Measurements from ENCODE around the gene S100A1.

S100A1 gene

DNA sequence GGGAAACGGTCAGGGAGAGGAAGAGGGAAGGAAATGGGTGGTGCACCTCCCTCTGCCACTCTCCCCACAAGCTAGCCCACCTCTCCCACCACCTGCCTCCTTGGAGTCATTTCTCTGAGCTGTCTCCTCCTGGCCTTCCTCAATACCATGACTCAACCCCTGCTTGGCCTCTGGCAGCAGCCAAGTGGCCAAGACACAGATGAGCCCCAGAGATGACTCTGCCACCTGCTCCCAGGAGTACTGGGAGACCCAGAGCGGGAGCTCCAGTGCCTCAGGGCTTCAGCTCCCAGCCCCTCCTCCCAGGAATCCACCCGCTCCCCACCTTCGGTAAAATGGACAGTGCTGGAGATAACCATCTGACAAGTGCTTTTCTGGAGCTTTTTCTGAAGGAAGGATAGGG, 17.9 kb upstream of the S100A1 start:
- no peak for DNase-seq (ENCODE audit: extremely low read depth in 1 of 2, low read depth in 1 of 2)

DNA sequence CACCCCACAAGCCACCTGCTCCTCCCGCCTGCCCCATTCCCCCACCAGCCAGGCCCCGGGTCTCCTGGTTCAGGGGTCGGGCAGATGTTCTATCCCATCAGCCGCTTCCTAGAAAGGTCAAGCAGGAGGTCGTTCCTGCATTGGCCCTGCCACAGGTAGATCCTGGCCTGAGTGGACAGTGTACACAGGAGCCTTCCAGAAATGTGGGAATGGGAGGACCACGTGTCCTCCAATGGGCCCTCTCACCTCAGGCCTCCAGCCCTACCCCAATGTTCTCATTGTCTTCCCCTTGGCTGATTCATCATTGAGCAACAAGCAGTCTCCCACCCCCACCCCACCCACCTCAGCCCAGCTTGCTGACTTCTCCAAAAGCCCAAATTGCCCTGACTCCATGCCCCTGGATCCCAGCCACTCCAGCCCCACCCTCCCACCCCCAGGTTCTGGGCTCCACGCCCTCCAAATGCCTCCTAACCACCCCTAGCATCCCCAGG, 17.4 kb upstream of the S100A1 start:
- no peak for DNase-seq (ENCODE audit: extremely low read depth in 1 of 2, low read depth in 1 of 2)

DNA sequence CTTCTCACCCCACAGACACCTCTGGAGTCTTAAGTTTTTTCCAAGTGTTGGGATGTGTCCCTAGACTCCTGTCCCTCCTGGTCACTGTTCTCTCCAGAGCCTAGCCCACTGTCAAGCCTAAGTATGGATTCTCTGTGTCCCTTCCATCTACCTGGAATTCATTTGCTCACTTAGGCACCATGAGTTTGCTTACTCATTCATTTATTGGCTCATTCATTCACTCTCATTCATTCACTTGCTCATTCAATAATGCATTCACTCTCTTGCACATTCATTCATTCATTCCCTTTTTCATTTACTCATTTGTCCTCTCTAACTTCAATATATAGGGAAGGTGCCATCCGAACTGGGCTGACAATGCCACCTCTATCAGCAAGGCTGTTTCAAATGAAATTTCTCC, 16.9 kb upstream of the S100A1 start:
- DNase-seq (ENCODE audit: extremely low read depth in 1 of 2, low read depth in 1 of 2) = no peak

DNA sequence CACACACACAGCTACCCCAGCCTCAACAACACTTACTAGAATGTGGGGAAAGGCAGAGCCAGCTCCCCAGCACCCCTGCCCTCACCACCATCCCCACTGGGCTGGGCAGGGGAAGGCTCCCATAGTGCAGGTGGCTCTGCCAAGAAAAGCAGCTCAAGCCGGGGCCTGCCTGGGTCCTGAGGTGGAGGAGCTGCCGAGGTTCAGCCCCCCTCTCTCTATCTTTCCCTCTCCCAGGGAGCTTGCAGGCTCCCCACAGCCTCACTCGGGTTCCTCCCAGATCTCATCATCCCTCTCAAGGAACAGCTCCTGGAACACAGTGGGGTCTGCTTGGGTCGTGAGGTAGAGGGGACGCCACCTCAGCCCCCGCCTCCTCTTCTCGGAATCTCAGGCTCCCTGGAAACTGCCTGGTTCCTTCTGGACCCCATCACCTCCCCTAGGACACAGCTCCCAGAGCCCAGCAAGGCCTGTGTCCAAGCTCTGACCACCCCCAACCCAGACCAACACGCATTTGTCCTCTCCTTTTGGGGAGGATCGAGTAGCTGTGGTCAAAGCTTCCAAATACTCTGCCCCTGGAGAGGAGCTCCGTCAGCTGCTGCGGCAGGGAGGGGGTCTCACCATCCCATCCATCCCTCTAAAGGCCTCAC, 16.0 kb upstream of the S100A1 start:
- no peak for DNase-seq (ENCODE audit: extremely low read depth in 1 of 2, low read depth in 1 of 2)

DNA sequence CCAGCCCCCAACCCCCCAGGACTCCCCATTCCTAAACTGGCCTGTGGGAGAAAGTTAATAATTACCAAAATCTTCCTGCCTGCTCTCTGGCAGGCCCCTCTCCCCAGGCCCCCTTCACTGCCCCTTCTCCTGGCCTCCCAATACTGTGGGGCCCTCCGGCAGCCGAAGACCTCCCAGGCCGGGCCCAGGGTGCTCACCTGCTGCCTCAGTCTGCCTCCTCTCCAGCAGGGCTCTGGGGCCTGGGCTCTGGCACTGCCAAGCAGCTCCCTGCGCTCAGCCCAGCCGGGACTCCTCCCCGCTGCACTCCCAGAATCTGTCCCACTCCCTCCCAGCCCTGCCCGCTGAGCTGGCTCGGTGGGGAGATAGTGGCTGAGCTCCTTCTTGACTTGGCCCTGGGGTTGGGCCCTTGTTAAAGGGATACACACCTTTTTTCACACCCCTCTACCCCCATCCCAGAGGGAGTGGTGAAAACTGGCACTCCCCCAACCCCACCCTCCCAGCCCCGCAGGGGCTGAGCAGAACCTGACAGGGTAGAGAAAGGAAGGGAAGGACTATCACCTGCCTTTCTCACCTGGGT, 15.4 kb upstream of the S100A1 start, which contains the start of gene S100A16:
TSS of gene S100A16 (minus strand) at position 383 of the 577 bp plus-strand sequence. CDS start 4,986 bp downstream, outside the sequence.
- DNase-seq (ENCODE audit: extremely low read depth in 1 of 2, low read depth in 1 of 2) = no peak

DNA sequence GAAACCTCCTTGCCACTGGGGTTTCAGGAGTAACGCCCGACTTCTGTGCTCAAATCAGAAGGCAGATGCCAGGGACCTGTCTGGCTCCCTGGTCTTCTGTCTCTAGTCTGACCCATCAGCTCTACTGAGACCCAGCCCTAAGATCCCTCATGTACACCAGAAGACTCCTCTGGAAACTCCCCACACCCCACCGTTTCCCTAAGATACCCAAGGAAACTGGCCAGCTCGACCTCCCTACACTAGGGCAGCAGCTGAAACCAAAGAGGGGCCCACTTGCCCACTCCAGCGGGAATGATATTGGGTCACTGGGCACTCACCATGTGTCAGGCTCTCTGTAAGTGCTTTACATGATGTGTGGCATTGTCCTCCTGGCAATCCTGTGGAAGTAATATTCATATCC, 14.8 kb upstream of the S100A1 start:
- no peak for DNase-seq (ENCODE audit: extremely low read depth in 1 of 2, low read depth in 1 of 2)

DNA sequence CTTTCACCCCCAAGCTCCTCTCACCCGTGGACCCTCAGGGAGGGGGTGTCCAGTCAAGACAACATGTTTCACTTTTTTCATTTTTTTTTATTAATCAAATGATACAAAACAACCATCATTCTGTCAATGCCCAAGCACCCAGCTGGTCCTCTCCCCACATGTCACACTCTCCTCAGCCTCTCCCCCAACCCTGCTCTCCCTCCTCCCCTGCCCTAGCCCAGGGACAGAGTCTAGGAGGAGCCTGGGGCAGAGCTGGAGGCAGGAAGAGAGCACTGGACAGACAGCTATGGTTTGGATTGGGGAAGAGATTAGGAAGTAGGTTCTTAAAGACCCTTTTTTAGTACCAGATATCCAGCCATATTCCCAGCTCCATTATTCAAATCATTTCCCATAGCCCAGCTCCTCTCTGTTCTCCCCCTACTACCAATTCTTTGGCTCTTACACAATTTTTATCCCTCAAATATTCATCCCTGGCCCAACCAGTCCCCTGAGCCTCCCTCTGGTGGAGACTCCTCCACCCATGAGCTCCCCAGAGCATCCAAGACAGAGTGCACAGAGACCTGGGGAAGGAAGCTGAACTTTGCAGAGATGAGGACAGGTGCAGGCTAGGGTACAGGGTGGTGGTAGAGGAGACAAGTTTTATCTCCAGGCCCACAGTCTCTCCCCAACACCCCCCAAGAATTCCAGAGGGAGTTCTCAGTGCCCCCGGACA, 13.9 kb upstream of the S100A1 start:
- no peak for DNase-seq (ENCODE audit: extremely low read depth in 1 of 2, low read depth in 1 of 2)

DNA sequence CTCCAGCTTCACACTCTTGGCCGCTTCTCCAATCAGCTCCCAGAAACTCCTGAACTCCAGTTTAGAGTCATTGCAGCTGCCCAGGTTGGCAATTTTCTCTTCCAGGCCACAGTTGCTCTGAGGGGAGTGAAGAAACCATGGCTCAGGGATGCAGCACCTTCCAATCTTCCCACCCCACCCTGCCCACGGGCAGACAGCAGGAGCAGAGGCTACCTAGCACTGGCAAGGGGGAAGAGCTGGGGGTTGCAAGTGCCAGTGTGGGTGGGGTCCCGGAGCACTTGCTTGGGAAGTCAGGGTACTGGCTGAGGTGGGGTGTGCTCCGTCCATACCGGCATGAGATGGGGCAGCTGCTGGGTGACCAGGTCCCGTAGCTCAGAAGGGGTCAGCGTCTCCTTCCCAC, 13.3 kb upstream of the S100A1 start:
- DNase-seq (ENCODE audit: extremely low read depth in 1 of 2, low read depth in 1 of 2) = no peak

DNA sequence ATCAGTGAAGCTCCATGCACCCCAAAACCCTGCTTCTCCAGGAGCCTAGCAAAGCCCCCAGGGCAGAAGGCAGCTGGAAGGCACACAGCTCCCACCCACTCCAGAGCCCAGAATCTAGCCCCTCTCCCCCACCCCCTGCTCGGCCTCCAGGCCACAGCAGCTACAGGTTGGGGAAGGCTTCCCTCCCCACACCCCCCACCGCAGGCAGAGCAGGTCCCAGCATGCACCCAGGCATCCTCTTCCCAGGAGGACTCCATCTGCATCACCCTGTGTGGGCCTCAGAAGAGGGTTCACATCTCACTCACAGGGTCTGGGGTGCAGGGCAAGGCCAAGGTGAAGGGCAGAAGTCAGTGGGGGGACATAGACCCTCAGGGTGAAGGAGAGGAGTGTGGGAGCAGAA, 12.8 kb upstream of the S100A1 start:
- no peak for DNase-seq (ENCODE audit: extremely low read depth in 1 of 2, low read depth in 1 of 2)

DNA sequence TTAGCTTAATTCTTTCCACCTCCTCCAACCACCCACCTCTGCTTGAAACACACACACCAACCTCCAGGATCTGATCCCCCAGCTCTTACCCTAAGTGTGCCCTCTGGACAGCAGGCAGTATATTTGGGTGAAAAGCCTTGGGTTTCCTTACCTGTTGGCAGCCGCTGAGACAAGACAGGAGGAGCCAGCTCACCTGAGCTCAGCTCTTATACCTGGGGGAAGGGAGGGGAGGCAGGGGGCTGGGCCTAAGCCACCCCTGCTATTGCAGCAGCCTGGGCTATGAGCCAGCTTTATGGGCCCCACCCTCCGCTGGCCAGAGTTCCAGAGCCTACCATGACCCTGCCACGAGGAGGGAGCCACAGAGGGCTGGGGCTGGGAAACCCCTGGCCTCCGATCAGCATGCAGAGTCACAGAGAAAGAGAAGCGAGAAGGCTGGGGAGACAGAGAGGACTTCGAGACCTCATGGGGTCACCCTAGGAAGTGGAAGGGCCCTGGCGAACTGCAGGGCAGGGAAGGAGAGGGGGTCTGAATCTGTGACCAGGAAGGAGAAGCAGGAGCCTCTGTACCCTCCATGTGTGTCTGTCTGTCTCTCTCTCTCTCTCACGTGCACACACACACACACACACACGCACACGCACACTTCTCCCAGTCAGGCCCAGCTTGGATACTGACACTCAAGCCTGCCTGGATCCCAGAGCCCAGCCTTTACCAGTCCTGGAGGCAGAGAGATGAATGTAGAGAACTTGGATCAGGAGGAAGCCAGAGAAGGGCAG, 11.9 kb upstream of the S100A1 start, which contains the start of gene S100A14:
TSS of gene S100A14 (minus strand) at position 182 of the 773 bp plus-strand sequence. CDS start 467 bp downstream, outside the sequence.
- DNase-seq (ENCODE audit: extremely low read depth in 1 of 2, low read depth in 1 of 2) = no peak

DNA sequence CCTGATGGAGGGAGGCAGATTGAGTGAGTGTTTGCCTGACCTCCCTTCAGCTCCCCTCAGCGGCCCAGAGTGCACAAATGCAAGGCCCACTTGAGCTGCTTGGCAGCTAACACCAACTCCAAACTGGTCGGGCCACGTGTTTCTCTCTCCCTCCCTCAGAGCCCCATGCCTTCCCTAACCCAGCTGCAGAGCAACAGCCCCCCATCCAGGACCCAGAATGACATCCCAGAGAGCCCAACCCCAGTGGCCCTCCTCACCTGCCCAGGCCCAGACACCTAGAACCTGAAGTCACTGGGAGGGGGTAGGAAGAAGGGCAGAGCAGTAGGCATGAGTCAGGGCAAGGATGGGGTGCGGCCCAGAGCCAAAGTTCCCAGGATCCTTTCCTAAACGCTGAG, 11.3 kb upstream of the S100A1 start:
- no peak for DNase-seq (ENCODE audit: extremely low read depth in 1 of 2, low read depth in 1 of 2)

DNA sequence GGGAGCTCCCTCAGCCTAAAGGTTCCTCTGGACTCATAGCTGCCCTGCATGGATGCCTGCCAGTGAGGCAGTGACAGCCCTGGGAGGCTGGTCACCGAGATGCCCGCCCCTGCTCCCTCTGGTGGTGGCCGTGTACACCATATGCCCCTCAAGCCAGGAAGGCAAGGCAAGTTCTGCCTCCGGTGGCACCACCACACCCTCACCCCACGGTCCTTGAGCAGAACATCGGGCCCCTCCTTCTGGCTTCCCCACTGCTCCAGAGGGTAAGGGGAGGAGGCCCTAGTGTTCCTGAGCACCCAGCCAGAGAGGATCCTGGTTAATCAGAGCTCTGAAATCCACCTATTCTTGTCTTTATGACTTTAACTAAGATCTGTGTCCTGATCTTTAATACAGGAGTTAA, 10.6 kb upstream of the S100A1 start:
- DNase-seq (ENCODE audit: extremely low read depth in 1 of 2, low read depth in 1 of 2) = peak in 1 of 2 donors; percentile 24

DNA sequence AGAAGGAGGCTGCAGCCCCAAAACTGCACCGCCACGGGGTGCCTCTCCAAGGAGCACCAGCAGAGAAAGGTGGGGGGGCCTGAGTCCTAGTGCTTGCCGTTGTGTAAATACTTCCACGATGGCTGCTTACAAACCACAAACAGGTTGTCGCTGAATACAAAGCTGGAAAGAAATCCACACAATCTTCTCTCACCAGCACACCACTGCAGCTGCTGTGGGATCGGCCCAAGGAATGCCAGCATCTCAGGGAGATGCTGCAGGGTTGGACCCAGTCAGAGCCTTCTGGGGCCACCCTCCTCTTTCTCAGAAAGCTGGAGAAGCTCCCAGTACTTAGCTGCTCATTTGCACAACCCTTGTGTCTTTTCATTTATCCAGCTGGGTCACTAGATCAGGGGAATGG, 9.1 kb upstream of the S100A1 start:
- DNase-seq (ENCODE audit: extremely low read depth in 1 of 2, low read depth in 1 of 2) = no peak

DNA sequence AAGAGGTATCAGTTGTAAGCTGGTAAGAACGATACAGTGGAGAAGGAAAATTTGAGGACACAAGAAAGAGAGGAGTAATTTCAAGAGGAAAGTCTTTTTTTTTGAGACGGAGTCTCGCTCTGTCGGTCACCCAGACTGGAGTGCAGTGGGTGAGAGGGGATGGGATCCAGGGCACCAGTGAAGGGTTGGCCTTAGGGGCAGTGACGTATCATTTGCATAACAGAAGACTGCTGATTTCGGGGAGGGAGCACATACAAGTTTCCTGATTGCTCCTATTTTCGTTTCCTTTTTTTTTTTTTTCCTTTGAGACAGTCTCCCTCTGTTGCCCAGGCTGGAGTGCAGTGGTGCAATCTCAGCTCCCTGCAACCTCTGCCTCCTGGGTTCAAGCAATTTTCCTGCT, 5.1 kb upstream of the S100A1 start:
- DNase-seq (ENCODE audit: extremely low read depth in 1 of 2, low read depth in 1 of 2) = no peak

DNA sequence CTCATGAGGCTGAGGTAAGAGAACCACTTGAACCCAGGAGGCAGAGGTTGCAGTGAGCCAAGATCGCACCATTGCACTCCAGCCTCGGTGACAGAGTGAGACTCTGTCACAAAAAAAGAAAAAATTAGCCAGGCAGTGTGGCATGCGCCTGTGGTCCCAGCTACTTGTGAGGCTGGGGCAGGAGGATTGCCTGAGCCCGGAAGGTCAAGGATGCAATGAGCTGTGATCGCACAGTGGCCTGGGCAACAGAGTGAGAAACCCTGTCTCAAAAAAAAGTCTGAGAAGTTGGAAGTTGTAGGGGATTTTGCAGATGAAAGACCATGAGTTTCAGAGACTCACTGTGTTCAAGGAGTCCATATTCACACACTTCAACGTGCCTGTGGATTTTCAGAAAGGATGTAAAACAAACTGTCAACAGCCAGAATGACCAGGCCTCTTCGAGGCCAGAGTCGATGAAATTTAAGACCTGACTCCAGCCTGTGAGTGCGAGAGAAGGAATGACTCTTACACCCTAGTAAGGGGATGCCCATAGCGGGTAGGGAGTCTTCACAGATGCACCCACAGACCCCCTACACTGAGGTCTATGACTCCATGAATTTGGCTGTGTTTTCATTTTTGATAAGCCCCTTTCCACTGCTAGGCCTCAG, 3.1 kb upstream of the S100A1 start:
- no peak for DNase-seq (ENCODE audit: extremely low read depth in 1 of 2, low read depth in 1 of 2)

DNA sequence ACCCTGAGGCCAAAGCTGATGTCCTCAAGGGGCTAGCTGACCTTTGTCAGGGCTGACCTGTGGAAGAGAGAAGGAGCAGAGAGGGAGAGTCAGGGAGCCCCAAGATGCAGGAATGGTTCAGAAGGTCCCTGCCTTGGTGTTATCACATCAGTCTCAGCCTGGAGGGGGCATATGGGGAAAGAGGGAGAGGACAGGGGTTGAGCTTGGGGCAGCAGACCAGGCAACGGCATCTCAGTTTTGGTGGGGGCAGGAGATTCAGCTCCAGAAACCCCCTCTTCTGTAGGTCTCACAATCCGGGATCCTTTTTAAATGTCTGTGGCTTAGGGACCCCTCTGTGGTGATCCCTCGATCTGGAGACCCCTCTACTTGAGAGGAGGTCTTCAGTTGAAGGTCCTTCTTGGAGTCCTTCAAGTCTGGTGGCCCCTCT, 1.7 kb upstream of the S100A1 start:
- no peak for DNase-seq (ENCODE audit: extremely low read depth in 1 of 2, low read depth in 1 of 2)

DNA sequence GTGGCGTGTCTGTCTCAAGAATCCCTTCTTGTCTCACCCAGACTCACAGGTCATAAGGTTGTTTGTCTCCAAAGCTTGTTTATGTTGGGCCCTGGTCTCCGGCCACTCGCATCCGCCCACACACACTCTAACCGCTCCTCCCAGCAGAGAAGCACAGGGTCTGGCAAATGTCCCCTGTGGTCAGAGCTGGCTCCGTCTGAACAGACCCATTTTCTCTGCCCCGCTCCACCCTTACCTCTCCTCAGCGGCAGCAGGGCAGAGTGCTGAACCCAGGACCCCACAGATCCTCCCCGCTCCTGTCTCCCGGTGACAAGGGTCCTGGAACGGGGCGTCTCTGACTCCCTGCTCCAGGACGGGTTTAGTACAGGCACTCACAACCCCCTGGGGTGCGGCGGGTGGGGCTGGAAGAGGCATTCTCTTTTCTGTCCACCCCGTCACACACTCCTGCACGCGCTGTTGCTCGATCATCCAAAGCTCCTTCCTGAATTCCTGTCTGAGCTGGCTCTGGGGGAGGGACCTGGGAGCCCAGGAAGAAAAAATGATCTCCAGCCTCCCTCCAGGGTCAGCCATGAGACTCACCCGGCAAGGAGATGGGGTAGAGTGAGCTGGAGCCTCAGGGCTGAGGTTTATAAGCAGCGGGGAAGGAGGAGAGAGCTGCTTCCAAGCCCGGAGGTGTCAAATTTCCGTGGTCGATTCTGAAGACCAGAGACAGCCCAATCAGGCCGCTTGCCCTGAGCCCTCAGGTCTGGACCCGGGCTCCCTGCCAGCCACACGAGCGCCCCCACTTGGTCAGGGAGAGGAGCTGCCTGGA, 1.1 kb upstream of the S100A1 start, which contains the start of gene S100A13:
TSS of gene S100A13 (minus strand) at position 602 of the 811 bp plus-strand sequence. CDS start 1,033 bp downstream, outside the sequence.
- DNase-seq (ENCODE audit: extremely low read depth in 1 of 2, low read depth in 1 of 2) = no peak

DNA sequence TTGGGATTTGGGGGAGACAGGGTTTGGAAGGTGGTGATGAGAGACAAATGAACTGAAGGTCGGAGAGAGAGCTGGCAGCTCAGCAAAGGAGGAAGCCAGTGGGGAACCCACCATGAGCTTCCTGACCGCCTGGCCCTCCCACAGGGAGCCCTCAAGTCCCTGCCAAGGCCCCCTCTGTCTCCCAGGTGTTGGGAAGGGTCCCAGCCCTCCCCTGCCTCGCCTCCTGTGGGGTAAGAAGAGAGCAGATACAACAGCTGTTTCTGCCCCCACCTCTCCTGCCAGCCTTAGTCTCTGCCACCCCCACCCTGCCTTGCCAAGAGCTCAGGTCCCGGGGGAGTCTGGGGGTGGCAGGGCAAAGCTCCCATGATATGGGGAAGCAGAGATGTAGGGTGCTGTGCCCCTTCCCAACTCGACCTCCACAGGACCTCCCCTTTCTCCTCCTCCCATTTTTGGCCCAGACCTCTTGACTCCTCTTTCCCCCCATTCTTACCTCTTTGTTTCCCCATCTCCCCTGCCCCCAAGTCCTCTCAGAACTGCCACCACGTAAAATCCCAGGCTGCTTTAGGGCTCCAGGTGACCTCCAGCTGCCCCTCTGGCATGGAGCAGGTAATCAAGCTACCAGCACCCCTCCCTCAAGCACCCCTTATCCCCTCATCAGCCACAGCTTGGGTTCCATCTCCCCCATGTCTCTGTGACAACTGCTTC, 556 bp downstream of the S100A1 start:
- no peak for DNase-seq (ENCODE audit: extremely low read depth in 1 of 2, low read depth in 1 of 2)

DNA sequence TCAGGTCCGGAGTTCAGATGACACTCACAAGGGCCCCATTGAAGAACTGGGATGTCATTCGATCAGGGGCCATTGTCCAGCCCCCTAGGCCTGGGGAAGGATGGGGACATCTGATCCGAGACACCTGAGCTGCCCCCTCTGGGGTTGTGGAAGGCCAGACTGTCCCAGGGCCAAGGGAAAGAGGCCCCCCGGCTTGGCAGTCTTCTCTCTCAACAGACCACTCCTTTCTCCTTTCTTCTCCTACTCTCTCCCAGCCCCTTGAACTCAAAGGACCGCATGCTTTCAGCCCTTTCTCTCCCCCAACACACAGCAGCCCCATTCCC, 1.1 kb downstream of the S100A1 start:
- no peak for DNase-seq (ENCODE audit: extremely low read depth in 1 of 2, low read depth in 1 of 2)
